GM20000 (cell line): ENCODE measurements around the gene KRT38.

Experiments used
- DNase-seq: peaks from one replicate; pipeline ENCODE4 v3.0.0; 2012; ENCODE audit warnings: low spot score
- CTCF ChIP-seq: IDR thresholded peaks from 2 replicates; pipeline ENCODE4 v1.5.1; 2012; ENCODE audit warnings: mild to moderate bottlenecking, control low read depth; ENCODE audit errors: extremely low read depth, missing control alignments

The KRT38 gene

GRCh38 chr17:41462705-41463104 lies 21.9 kb upstream of the KRT38 start:
- DNase-seq: no peak
- TF ChIP-seq CTCF: no peak

- DNase-seq: no peak
These were observed 16.9 kb upstream of the KRT38 start for GRCh38 chr17:41457676-41458075.

GRCh38 chr17:41456204-41456603 lies 15.4 kb upstream of the KRT38 start:
- no peak for TF ChIP-seq CTCF

More at GRCh38 chr17:41457676-41458075, 16.9 kb upstream of the KRT38 start:
- TF ChIP-seq CTCF: no peak

GRCh38 chr17:41455236-41455635 lies 14.5 kb upstream of the KRT38 start:
- no peak for DNase-seq
- TF ChIP-seq CTCF: no peak

More at GRCh38 chr17:41456204-41456603, 15.4 kb upstream of the KRT38 start:
- no peak for DNase-seq

- no peak for DNase-seq
- no peak for TF ChIP-seq CTCF
These were observed 12.3 kb upstream of the KRT38 start for GRCh38 chr17:41453066-41453465.

- no peak for TF ChIP-seq CTCF
- DNase-seq: no peak
These were observed 11.5 kb upstream of the KRT38 start for GRCh38 chr17:41452281-41452680.

- no peak for TF ChIP-seq CTCF
- no peak for DNase-seq
These were observed 10.5 kb upstream of the KRT38 start for GRCh38 chr17:41451154-41451728.
